GM21447 (cell line): Measurements from ENCODE around the gene ABHD4.

ENCODE experiments used
- ATAC-seq: cut with Tn5 transposase; IDR thresholded peaks from one replicate; pipeline ENCODE4 v1.9.1; 2021; ENCODE audit not compliant: unreplicated experiment

Gene ABHD4

GRCh38 chr14:22660654-22661053 is 62.6 kb downstream of the ABHD4 start:
- no peak for ATAC-seq
